ENCODE measurements around the gene AZU1.

AZU1 gene

GRCh38 chr19:797528-798414 is 29.9 kb upstream of the AZU1 start:
- peak; percentile 53 for DNase-seq

GRCh38 chr19:798415-799075 is 29.1 kb upstream of the AZU1 start:
- DNase-seq: no peak

GRCh38 chr19:799076-799881 is 28.4 kb upstream of the AZU1 start:
- no peak for DNase-seq

- no peak for DNase-seq
Observed at GRCh38 chr19:800360-801029, 27.1 kb upstream of the AZU1 start.

GRCh38 chr19:801030-801860 is 26.4 kb upstream of the AZU1 start:
- no peak for DNase-seq

- DNase-seq: no peak
Observed at GRCh38 chr19:801861-802497, 25.7 kb upstream of the AZU1 start.

GRCh38 chr19:802498-803098 is 25.0 kb upstream of the AZU1 start:
- no peak for DNase-seq

GRCh38 chr19:803099-803561 is 24.5 kb upstream of the AZU1 start:
- no peak for DNase-seq

- no peak for DNase-seq
Observed at GRCh38 chr19:803686-804418, 23.8 kb upstream of the AZU1 start.

GRCh38 chr19:804419-805165 is 23.0 kb upstream of the AZU1 start:
- DNase-seq: no peak

- no peak for DNase-seq
Observed at GRCh38 chr19:805166-805551, 22.5 kb upstream of the AZU1 start.

GRCh38 chr19:805600-806550 is 21.8 kb upstream of the AZU1 start:
- no peak for DNase-seq

GRCh38 chr19:806815-807421 is 20.7 kb upstream of the AZU1 start:
- no peak for DNase-seq

GRCh38 chr19:807627-808422 is 19.8 kb upstream of the AZU1 start:
- no peak for DNase-seq

GRCh38 chr19:808423-808775 is 19.2 kb upstream of the AZU1 start:
- no peak for DNase-seq

GRCh38 chr19:810077-810855 is 17.4 kb upstream of the AZU1 start:
- no peak for DNase-seq
